HUES64 (cell line): Measurements from ENCODE around the gene ANKRD53.
A peak's percentile ranks its signal among the peaks of the same experiment; 100 is the strongest.

Experiments
- H3K27ac ChIP-seq: 2 replicates; pipeline ENCODE4 v1.7.0; 2013; ENCODE audit warnings: low read depth, low read length, inconsistent platforms
- H3K27me3 ChIP-seq: 2 replicates; pipeline ENCODE4 v1.6.1; 2013; ENCODE audit warnings: mild to moderate bottlenecking, low read length; ENCODE audit not compliant: insufficient read depth
- H3K36me3 ChIP-seq: 2 replicates; pipeline ENCODE4 v1.6.1; 2013; ENCODE audit warnings: mild to moderate bottlenecking, low read length; ENCODE audit not compliant: insufficient read depth
- H3K4me1 ChIP-seq: 2 replicates; pipeline ENCODE4 v1.6.1; 2013; ENCODE audit warnings: mild to moderate bottlenecking, low read length, moderate library complexity; ENCODE audit not compliant: insufficient read depth
- H3K4me3 ChIP-seq: 2 replicates; pipeline ENCODE4 v1.5.1; 2013; ENCODE audit warnings: mild to moderate bottlenecking, low read length, moderate library complexity
- H3K9ac ChIP-seq: 2 replicates; pipeline ENCODE4 v1.6.1; 2013; ENCODE audit warnings: mild to moderate bottlenecking, low read depth, low read length
- H3K9me3 ChIP-seq: 2 replicates; pipeline ENCODE4 v1.6.1; 2013; ENCODE audit warnings: low read depth, low read length; ENCODE audit not compliant: insufficient read depth
- WGBS: fragments of 150-250, 120-280 bp; methylation state at CpG from one replicate; pipeline ENCODE4 v1.1.7; 2013; ENCODE audit warnings: missing lambda C conversion rate; 5-methylcytosine and 5-hydroxymethylcytosine counted together

The ANKRD53 gene

DNA sequence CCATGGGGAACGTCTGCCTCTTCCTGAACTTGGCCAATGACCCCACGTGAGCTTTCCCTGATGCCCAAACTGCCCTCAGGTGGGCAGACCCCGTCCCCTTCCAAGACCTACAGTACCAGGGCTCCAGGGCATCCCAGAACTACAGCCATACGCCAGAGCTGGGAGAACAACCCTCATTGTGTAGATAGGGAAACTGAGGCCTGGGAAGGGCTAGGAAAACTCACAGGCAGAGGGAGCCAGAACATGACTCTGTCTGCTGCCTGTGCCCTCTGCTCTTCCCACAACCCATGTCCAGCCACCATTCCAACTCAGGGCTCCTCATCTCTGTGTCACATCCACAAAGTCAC lies 16.8 kb upstream of the ANKRD53 start:
- Histone ChIP-seq H3K27me3 (peaks cover 58% of the 10 kb centered on the region), H3K4me1 (no peaks in the 10 kb centered on the region; the same call in 1 of the 2 replicates), H3K36me3 (no peaks in the 10 kb centered on the region), H3K27ac (no peak overlapping the region), H3K9ac (no peak overlapping the region), H3K4me3 (no peak overlapping the region), H3K9me3 (no peaks in the 10 kb centered on the region)
- 78% methylated on average over 4 of the region's 4 CpGs for WGBS

DNA sequence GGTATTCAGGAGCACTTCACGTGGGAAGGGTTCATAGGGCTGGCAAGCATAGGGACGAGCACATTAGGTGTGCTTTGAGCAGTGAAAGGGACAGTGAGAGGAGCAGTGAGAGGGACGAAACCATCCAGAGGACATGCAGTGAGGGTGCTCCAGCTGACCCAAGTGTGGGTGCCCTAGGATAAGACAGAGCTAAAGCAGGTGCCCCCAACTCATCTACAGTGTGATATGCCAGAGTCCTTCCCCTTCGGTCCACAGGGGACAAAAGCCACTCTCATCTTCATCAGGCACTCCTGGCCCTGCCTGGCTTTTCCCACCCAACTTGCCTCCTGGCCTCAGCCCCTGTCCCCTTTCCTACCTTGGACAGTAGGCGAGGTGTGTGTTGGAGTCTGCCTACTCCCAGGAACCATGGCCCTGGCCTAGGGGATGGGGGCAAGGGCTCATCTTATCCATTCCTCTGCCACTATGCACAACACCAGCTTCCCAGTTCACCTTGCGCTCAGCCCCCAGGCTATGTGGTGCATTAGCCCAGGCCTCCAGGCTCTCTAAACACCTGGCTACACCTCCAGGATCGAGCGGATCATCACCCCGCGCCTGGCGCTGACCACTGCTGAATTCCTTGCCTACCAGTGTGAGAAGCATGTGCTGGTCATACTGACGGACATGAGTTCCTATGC lies 16.1 kb upstream of the ANKRD53 start:
- no peak overlapping the region for H3K9ac ChIP-seq
- peaks cover 65% of the 10 kb centered on the region for H3K27me3 ChIP-seq
- H3K4me3 ChIP-seq: no peak overlapping the region
- H3K27ac ChIP-seq: no peak overlapping the region
- H3K9me3 ChIP-seq: no peaks in the 10 kb centered on the region
- no peaks in the 10 kb centered on the region; the same call in 1 of the 2 replicates for H3K4me1 ChIP-seq
- H3K36me3 ChIP-seq: no peaks in the 10 kb centered on the region
- WGBS: 76% methylated on average over 12 of the region's 12 CpGs

DNA sequence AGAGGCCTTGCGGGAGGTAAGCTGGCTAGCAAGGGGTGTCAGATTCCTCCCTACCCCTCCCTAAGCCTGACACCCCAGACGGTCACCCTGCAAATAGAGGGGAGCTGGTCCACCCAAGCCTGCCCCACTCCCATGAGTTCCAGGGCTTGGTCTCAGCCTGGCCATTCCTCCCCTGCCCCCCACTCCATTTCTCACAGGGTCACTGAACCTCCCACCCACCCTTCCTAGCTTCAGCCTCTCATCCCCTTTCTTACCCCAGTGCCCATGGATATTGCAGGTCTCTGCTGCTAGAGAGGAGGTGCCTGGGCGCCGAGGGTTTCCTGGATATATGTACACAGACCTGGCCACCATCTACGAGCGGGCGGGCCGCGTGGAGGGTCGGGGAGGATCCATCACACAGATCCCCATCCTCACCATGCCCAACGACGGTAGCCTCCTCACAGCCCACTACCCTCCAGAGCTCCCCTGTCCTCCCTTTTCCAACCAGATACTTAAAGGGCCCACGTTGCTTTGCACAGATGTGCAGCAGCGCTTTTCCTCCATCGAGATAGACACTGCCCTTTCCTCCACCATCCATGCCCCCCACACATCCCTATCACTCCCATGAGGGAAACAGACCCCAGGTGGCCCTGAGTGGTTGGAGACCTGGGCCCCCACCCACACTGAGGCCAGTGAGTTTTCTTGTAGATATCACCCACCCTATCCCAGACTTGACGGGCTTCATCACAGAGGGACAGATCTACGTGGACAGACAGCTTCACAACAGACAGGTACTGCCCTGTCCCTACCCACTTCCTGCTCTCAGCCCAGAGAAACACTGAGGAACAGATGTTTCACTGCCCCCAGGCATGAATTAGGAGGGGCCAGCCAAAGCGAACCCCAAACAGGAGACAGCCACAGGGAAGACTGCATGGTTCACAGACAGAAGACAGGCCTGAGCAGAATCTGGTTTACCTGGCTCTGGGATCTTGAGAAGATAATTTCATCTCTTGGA lies 15.2 kb upstream of the ANKRD53 start:
- H3K27me3 ChIP-seq: peaks cover 70% of the 10 kb centered on the region
- 77% methylated on average over 18 of the region's 18 CpGs for WGBS

DNA sequence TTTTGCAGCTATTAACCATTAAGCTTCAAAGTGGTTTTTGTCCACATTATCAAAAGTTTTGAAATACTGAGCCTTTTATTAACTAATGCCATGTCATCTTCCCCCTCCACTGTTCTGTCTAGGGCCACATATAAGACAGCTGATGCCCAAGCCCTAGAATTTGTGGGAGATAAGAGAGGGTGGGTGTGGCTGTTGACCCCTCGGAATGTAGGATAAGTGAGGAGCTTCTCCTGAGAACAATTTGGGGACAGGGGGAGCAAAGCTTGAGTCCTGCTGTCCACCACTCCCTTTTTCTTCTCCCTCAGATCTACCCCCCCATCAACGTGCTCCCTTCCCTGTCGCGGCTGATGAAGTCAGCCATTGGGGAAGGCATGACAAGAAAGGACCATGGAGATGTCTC lies 14.3 kb upstream of the ANKRD53 start:
- peaks cover 73% of the 10 kb centered on the region for H3K27me3 ChIP-seq
- no peaks in the 10 kb centered on the region for H3K36me3 ChIP-seq
- H3K4me1 ChIP-seq: no peaks in the 10 kb centered on the region; the same call in 1 of the 2 replicates
- no peak overlapping the region for H3K9ac ChIP-seq
- no peaks in the 10 kb centered on the region for H3K9me3 ChIP-seq
- no peak overlapping the region for H3K4me3 ChIP-seq
- H3K27ac ChIP-seq: no peak overlapping the region
- 72% methylated on average over 4 of the region's 4 CpGs for WGBS

More for the DNA sequence above, 15.2 kb upstream of the ANKRD53 start:
- no peak overlapping the region for H3K27ac ChIP-seq
- H3K9me3 ChIP-seq: no peaks in the 10 kb centered on the region
- no peak overlapping the region for H3K9ac ChIP-seq
- no peaks in the 10 kb centered on the region; the same call in 1 of the 2 replicates for H3K4me1 ChIP-seq
- no peak overlapping the region for H3K4me3 ChIP-seq
- no peaks in the 10 kb centered on the region for H3K36me3 ChIP-seq

DNA sequence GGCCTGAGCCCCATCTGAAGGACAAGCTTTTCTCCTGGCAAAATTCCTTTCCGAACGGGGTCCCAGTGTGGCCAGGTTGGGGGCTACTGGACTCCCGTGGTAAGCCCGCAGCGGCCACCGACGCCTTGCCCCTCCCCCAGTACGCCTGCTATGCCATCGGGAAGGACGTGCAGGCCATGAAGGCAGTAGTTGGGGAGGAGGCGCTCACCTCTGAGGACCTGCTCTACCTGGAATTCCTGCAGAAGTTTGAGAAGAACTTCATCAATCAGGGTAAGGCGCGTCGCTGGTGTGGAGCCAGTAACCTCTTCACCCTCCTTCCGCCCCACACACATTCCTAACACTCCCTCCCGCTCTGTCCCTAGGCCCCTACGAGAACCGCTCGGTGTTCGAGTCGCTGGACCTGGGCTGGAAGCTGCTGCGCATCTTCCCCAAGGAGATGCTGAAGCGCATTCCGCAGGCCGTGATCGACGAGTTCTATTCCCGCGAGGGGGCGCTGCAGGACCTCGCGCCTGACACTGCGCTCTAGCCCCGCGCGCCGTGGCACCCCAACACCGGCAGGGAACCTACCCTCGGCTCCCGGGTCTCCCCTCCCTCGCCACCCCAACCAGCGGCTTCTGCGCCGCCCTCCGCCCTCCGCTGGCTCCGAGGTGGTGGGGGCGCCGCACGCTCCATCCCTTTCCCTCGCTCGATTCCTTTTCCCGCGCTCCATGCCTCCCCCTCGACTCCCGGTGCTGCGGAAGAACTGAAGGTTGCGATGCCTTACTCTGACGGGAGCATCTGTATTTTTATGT lies 13.6 kb upstream of the ANKRD53 start:
- H3K36me3 ChIP-seq: no peaks in the 10 kb centered on the region
- H3K4me1 ChIP-seq: no peaks in the 10 kb centered on the region; the same call in 1 of the 2 replicates
- H3K4me3 ChIP-seq: peak overlapping the region; percentile 48
- no peaks in the 10 kb centered on the region for H3K9me3 ChIP-seq
- 5% methylated on average over 58 of the region's 59 CpGs for WGBS
- no peak overlapping the region for H3K27ac ChIP-seq
- peaks cover 80% of the 10 kb centered on the region for H3K27me3 ChIP-seq
- H3K9ac ChIP-seq: no peak overlapping the region

DNA sequence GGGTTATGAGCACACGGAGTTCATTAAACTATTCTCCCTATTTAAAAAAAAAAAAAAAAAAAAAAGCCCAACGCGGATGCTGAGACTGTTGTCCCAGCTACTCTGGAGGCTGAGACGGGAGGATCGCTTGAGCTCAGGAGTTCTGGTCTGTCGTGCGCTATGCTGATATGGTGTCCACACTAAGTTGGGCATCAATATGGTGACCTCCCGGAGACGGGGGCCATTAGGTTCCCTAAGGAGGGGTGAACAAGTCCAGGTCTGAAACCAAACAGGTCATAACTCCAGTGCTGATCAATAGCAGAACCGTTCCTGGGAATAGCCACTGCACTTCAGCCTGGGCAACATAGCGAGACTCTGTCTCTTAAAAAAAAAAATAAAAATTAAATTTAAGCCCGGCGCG lies 12.9 kb upstream of the ANKRD53 start:
- Histone ChIP-seq H3K36me3 (no peaks in the 10 kb centered on the region), H3K27ac (no peak overlapping the region), H3K27me3 (peaks cover 87% of the 10 kb centered on the region), H3K4me1 (no peaks in the 10 kb centered on the region; the same call in 1 of the 2 replicates), H3K9me3 (no peaks in the 10 kb centered on the region), H3K9ac (no peak overlapping the region), H3K4me3 (peak overlapping the region; percentile 48)
- WGBS: 74% methylated on average over 13 of the region's 14 CpGs

DNA sequence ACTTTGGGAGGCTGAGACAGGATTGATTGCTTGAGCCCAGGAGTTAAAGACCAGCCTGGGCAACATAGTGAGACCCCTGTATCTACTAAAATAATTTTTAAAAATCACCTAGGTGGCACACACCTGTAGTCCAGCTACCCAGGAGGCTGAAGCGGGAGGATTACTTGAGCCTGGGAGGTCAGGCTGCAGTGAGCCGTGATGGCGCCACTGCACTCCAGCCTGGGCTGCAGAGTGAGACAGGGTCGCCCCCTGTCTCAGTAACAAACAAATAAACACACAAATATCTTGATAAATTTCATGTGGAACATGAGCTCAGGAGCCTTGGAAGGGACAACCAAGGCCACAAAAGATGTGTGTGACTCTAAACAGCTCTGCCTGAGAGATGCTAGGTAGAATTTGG lies 11.7 kb upstream of the ANKRD53 start:
- Histone ChIP-seq H3K27me3 (peaks cover 93% of the 10 kb centered on the region), H3K9ac (no peak overlapping the region), H3K4me1 (no peaks in the 10 kb centered on the region; the same call in 1 of the 2 replicates), H3K4me3 (no peak overlapping the region), H3K27ac (no peak overlapping the region), H3K36me3 (no peaks in the 10 kb centered on the region), H3K9me3 (no peaks in the 10 kb centered on the region)
- WGBS: 54% methylated on average over 4 of the region's 4 CpGs

DNA sequence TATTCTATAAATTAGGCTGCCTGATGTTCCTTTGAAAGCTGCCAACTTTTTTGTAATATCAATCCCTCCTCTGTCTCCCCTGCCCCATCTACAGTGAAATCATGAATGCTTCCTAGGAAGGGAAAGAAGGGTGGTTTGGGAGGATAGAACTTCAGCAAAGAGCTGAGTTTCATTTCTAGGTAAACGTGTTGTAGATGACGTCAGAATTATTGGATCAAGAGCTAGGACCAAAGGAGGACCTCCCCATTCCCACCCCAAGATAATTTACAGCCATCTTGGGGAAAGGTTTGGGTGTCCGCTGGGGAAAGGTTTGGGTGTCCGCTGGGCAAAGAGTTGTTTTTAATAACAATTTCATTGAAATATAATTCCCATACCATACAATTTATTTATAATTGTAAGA lies 11.2 kb upstream of the ANKRD53 start:
- no peak overlapping the region for H3K4me3 ChIP-seq
- no peaks in the 10 kb centered on the region for H3K9me3 ChIP-seq
- H3K27me3 ChIP-seq: peaks cover 93% of the 10 kb centered on the region
- WGBS: 50% methylated on average over 1 of the region's 4 CpGs
- H3K27ac ChIP-seq: no peak overlapping the region
- no peak overlapping the region for H3K9ac ChIP-seq
- no peaks in the 10 kb centered on the region for H3K36me3 ChIP-seq
- H3K4me1 ChIP-seq: no peaks in the 10 kb centered on the region; the same call in 1 of the 2 replicates

DNA sequence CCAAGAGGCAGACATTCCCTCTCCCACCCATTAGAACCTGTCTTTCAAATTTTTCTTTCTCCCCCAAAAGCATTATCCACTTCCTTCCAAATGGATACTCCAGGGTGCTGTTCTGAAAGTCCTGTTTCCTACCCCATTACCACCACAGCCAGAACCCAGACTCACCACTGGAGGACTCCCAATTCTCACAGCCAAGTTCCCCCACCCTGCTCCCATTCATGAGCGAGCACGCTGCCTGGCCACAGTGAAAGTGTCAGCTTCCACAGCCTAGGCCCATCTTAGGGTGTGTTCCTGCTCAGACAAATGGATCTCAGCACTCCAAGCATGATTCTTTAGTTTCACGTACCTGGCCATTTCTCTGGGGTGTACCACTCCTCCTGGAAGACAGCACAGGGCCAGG lies 3.8 kb upstream of the ANKRD53 start:
- 86% methylated on average over 3 of the region's 3 CpGs for WGBS

DNA sequence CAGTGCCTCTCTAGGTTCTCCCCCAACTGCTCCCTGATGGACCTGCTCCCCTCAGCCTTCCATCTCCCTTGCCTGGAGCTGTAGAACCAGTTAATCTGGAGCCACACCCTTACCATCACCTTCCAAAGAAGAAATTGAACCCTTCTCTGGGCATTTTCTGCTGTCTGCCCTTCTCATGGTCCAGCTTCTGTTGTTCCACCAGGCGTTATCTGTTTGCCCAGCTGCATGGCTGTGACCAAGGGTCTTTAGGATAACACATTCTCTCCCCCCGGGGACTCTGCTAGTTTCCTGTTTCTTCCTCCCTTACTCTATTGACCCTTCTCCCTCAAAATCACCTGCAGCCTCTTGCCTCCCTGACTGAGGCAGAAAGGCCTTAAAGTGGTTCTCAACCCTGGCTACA lies 3.2 kb upstream of the ANKRD53 start:
- peaks cover 76% of the 10 kb centered on the region for H3K27me3 ChIP-seq
- WGBS: 83% methylated on average over 2 of the region's 2 CpGs

More for the DNA sequence above, 3.8 kb upstream of the ANKRD53 start:
- Histone ChIP-seq H3K36me3 (no peaks in the 10 kb centered on the region), H3K4me3 (no peak overlapping the region), H3K9me3 (no peaks in the 10 kb centered on the region), H3K27ac (no peak overlapping the region), H3K4me1 (peaks cover 14% of the 10 kb centered on the region), H3K27me3 (peaks cover 78% of the 10 kb centered on the region), H3K9ac (no peak overlapping the region)

More for the DNA sequence above, 3.2 kb upstream of the ANKRD53 start:
- Histone ChIP-seq H3K36me3 (no peaks in the 10 kb centered on the region), H3K27ac (no peak overlapping the region), H3K9ac (no peak overlapping the region), H3K9me3 (no peaks in the 10 kb centered on the region), H3K4me3 (no peak overlapping the region), H3K4me1 (peaks cover 14% of the 10 kb centered on the region)
